Hematopoietic multipotent progenitor cell treated with erythropoietin and hydrocortisone succinate and interleukin-3 and kit ligand, for 8 days (in vitro differentiated cells): ENCODE results near the gene PARS2.

Source experiments
- DNase-seq: peaks from one replicate; pipeline ENCODE4 v3.0.0-alpha.2; 2015

PARS2 gene

GRCh38 chr1:54721719-54722118 is 42.6 kb downstream of the PARS2 start:
- DNase-seq, result no peak

- no peak for DNase-seq
These were observed 47.9 kb downstream of the PARS2 start for GRCh38 chr1:54716299-54717047.

GRCh38 chr1:54715493-54716298 is 48.6 kb downstream of the PARS2 start, which contains the start of gene TTC4:
Gene TTC4 (plus strand): TSS chr1:54715861. CDS start chr1:54715909, 48 bp downstream.
- DNase-seq, result peak; percentile 82

GRCh38 chr1:54714881-54715492 is 49.3 kb downstream of the PARS2 start:
- no peak for DNase-seq

GRCh38 chr1:54711536-54711935 is 52.8 kb downstream of the PARS2 start:
- DNase-seq, result no peak

- no peak for DNase-seq
These were observed 53.5 kb downstream of the PARS2 start for GRCh38 chr1:54710841-54711240.

GRCh38 chr1:54710434-54710833 is 53.9 kb downstream of the PARS2 start:
- DNase-seq, result no peak

- DNase-seq, result no peak
These were observed 54.6 kb downstream of the PARS2 start for GRCh38 chr1:54709547-54710292.

GRCh38 chr1:54708385-54708784 is 55.9 kb downstream of the PARS2 start:
- no peak for DNase-seq
